Endodermal cell (in vitro differentiated cells): Measurements from ENCODE around the gene PCCA. TPM values are rescaled to one million over a fixed set of nuclear protein-coding genes. Genes with fewer than 3 reads are reported as not detected.

Experiments used
- DNase-seq: peaks from one replicate; pipeline ENCODE4 v3.0.0-alpha.2; 2017
- H3K27ac ChIP-seq: 2 replicates; pipeline ENCODE4 v1.5.1; 2013; ENCODE audit warnings: mild to moderate bottlenecking, low read depth, low read length, moderate library complexity
- H3K27me3 ChIP-seq: 2 replicates; pipeline ENCODE4 v1.6.1; 2013; ENCODE audit warnings: mild to moderate bottlenecking, low read length, moderate library complexity; ENCODE audit not compliant: insufficient read depth, control insufficient read depth, poor library complexity, severe bottlenecking
- H3K36me3 ChIP-seq: 2 replicates; pipeline ENCODE4 v1.7.0; 2013; ENCODE audit warnings: mild to moderate bottlenecking, low read length, moderate library complexity; ENCODE audit not compliant: control insufficient read depth, insufficient read depth
- H3K4me1 ChIP-seq: one replicate; pipeline ENCODE4 v1.7.0; 2013; ENCODE audit warnings: low read length; ENCODE audit not compliant: control insufficient read depth, insufficient read depth
- H3K4me3 ChIP-seq: 2 replicates; pipeline ENCODE4 v1.5.1; 2013; ENCODE audit warnings: mild to moderate bottlenecking, low read length, moderate library complexity
- H3K9ac ChIP-seq: 2 replicates; pipeline ENCODE4 v1.6.1; 2013; ENCODE audit warnings: mild to moderate bottlenecking, low read length, moderate library complexity; ENCODE audit not compliant: poor library complexity, severe bottlenecking; ENCODE audit errors: extremely low read depth
- H3K9me3 ChIP-seq: 2 replicates; pipeline ENCODE4 v1.6.1; 2013; ENCODE audit warnings: mild to moderate bottlenecking, low read length, moderate library complexity; ENCODE audit not compliant: control insufficient read depth
- H3K27ac Mint-ChIP-seq: 2 replicates; pipeline ENCODE4 v1.8.0; 2020; ENCODE audit warnings: mixed read lengths
- H3K27me3 Mint-ChIP-seq: 2 replicates; pipeline ENCODE4 v1.8.0; 2021; ENCODE audit warnings: mild to moderate bottlenecking, mixed read lengths; ENCODE audit not compliant: insufficient read depth
- H3K36me3 Mint-ChIP-seq: 2 replicates; pipeline ENCODE4 v1.8.0; 2020; ENCODE audit warnings: low read depth, mixed read lengths
- H3K4me1 Mint-ChIP-seq: 2 replicates; pipeline ENCODE4 v1.8.0; 2020; ENCODE audit warnings: mixed read lengths
- H3K4me3 Mint-ChIP-seq: 2 replicates; pipeline ENCODE4 v1.8.0; 2020; ENCODE audit warnings: mild to moderate bottlenecking, moderate library complexity, mixed read lengths
- H3K9me3 Mint-ChIP-seq: 2 replicates; pipeline ENCODE4 v1.8.0; 2020; ENCODE audit warnings: mild to moderate bottlenecking, mixed read lengths
- WGBS, 2 experiments: methylation state at CpG; one replicate each; pipeline versions ENCODE4 v1.1.5 to v1.1.7; 2013; ENCODE audit warnings: missing lambda C conversion rate in 2 of 2, mixed read lengths in 1 of 2; ENCODE audit not compliant: insufficient coverage in 1 of 2, insufficient read length in 1 of 2; 5-methylcytosine and 5-hydroxymethylcytosine counted together
- total RNA-seq, 2 donors: library from RNA; stranded (reverse); fragmentation: NEBNext Ultra II Directional in 1 of 2; extraction: Animal tissue kit (Norgen Biotek cat#: 25700) in 1 of 2; gene quantifications; 2 replicates in 1 of 2; 3 replicates in 1 of 2; pipeline ENCODE4 v1.2.1, GENCODE V29; 2021
- TF ChIP-seq, protein P1 (sequence below): fragments of 200-600 bp; sonication (generic); conservative IDR thresholded peaks from 2 replicates; pipeline ENCODE4 v1.5.0; 2021; ENCODE audit warnings: antibody characterized with exemption, mild to moderate bottlenecking

The PCCA gene
- total RNA-seq, 2 donors from 2014 or later, result 60.2 to 67.2 TPM

DNA sequence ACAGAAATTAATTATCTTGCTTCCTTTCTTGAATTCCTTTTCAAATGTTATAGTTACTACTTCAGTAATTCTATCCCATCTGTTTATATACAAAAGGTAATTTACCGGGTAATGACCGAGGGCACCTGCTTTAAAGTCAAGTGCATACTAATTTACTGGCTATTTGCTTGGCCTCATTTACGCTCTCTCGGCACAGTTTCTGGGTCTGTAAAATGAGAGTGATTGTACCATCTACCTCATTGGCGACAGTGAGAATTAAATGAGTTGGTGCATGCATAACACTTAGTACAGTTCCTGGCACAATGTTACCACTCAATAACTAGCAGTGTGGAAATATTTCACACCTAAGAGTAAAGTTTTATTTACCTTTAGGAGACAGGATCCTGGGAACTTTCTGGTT, 388.1 kb downstream of the PCCA start:
- Histone ChIP-seq H3K9ac (no peak overlapping the region), H3K36me3 (peaks cover 3% of the 10 kb centered on the region), H3K4me1 (peaks cover 7% of the 10 kb centered on the region), H3K4me3 (no peak overlapping the region), H3K27me3 (no peaks in the 10 kb centered on the region), H3K27ac (no peak overlapping the region), H3K9me3 (no peaks in the 10 kb centered on the region)
- TF ChIP-seq, protein P1, sequence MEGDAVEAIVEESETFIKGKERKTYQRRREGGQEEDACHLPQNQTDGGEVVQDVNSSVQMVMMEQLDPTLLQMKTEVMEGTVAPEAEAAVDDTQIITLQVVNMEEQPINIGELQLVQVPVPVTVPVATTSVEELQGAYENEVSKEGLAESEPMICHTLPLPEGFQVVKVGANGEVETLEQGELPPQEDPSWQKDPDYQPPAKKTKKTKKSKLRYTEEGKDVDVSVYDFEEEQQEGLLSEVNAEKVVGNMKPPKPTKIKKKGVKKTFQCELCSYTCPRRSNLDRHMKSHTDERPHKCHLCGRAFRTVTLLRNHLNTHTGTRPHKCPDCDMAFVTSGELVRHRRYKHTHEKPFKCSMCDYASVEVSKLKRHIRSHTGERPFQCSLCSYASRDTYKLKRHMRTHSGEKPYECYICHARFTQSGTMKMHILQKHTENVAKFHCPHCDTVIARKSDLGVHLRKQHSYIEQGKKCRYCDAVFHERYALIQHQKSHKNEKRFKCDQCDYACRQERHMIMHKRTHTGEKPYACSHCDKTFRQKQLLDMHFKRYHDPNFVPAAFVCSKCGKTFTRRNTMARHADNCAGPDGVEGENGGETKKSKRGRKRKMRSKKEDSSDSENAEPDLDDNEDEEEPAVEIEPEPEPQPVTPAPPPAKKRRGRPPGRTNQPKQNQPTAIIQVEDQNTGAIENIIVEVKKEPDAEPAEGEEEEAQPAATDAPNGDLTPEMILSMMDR, result no peak
- WGBS, 2 experiments, result 96 to 99% methylated on average over 5 of the region's 5 CpGs
- H3K4me3 Mint-ChIP-seq, result no peak overlapping the region
- no peak for DNase-seq
- H3K4me1 Mint-ChIP-seq, result peaks cover 24% of the 10 kb centered on the region
- H3K36me3 Mint-ChIP-seq, result peaks cover 2% of the 10 kb centered on the region
- no peaks in the 10 kb centered on the region for H3K27me3 Mint-ChIP-seq
- no peaks in the 10 kb centered on the region for H3K9me3 Mint-ChIP-seq
- H3K27ac Mint-ChIP-seq, result no peak overlapping the region

DNA sequence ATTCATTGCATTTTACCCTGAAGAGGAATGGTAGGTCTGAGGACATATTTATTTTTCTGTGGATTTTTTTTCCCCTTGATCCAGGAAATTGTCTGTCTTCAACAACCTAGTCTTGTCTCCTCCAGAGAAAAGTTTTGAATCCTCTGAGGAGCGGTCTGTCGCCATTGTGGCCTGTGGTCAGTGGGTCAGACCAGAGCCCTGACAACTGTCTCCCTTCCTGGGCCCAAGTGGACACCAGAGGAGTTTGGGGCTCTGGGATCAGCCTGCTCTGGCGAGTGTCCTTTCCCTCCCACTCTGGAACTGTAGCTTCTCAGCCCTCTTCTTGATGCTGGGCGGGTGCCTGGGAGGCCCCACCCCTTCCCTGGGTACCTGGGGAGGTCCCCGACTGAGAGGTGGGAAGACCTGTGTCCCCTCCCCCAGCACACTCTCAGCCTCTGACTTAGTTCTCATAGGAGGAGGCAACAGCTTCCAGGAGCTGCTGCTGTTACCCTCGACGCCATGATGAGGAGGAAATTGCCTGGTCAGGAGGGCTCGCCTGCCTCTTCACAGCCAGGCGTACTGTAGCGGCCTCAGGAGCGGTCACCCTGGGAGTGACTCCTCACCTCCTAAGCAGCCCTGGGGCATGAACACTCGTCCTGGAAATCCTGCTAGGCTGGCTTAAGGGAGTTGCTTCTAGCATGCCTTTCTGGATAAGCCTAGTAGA, 389.4 kb downstream of the PCCA start:
- H3K9ac ChIP-seq, result no peak overlapping the region
- Mint-ChIP-seq H3K27ac (no peak overlapping the region), H3K36me3 (peaks cover 2% of the 10 kb centered on the region), H3K27me3 (no peaks in the 10 kb centered on the region), H3K9me3 (no peaks in the 10 kb centered on the region), H3K4me1 (peaks cover 15% of the 10 kb centered on the region), H3K4me3 (no peak overlapping the region)
- peaks cover 6% of the 10 kb centered on the region for H3K4me1 ChIP-seq
- no peak overlapping the region for H3K27ac ChIP-seq
- peak; percentile 60 for DNase-seq
- TF ChIP-seq, protein P1, result no peak
- no peaks in the 10 kb centered on the region for H3K27me3 ChIP-seq
- peaks cover 3% of the 10 kb centered on the region for H3K36me3 ChIP-seq
- H3K4me3 ChIP-seq, result no peak overlapping the region
- no peaks in the 10 kb centered on the region for H3K9me3 ChIP-seq
- WGBS, 2 experiments, result 90% methylated on average over 10 to 12 of the region's 12 CpGs

- H3K27ac ChIP-seq, result peak overlapping the region; percentile 34
- WGBS, 2 experiments, result 93 to 95% methylated on average over 9 of the region's 9 CpGs
- Mint-ChIP-seq H3K27me3 (no peaks in the 10 kb centered on the region), H3K4me3 (no peak overlapping the region), H3K9me3 (no peaks in the 10 kb centered on the region), H3K27ac (no peak overlapping the region), H3K36me3 (peaks cover 2% of the 10 kb centered on the region), H3K4me1 (peaks cover 23% of the 10 kb centered on the region)
- no peaks in the 10 kb centered on the region for H3K9me3 ChIP-seq
- TF ChIP-seq, protein P1, result no peak
- no peak for DNase-seq
- H3K4me3 ChIP-seq, result no peak overlapping the region
- no peaks in the 10 kb centered on the region for H3K4me1 ChIP-seq
- H3K36me3 ChIP-seq, result peaks cover 3% of the 10 kb centered on the region
- no peaks in the 10 kb centered on the region for H3K27me3 ChIP-seq
- H3K9ac ChIP-seq, result no peak overlapping the region
Observed at GRCh38 chr13:100480676-100481075, 391.8 kb downstream of the PCCA start.
